Measurements from ENCODE around the gene RSBN1L. TPM values are rescaled to one million over a fixed set of nuclear protein-coding genes. Genes with fewer than 3 reads are reported as not detected.
"Not testable (repeated sequence)": the region's sequence is repeated elsewhere in the genome, so short reads cannot be mapped to it uniquely, and the experiment has no call there.

The RSBN1L gene
- total RNA-seq, 2 experiments from 2014 or later, result 24.5 to 27.4 TPM

DNA sequence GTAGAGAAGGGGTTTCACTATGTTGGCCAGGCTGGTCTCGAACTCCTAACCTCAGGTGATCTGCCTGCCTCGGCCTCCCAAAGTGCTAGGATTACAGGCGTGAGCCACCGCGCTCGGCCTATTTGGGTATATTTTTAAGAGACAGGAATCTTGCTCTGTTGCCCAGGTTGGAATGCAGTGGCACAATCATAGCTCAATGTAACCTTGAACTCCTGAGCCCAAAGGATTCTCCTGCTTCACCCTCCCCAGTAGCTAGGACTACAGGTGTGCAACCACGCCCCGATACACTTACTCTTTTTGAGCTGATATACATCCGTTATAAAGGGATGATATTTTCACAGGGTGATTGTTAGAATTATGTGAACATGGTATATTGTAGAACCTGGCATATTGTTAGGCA, 7.4 kb downstream of the RSBN1L start:
- ATAC-seq; H3K4me3 Mint-ChIP-seq; DNase-seq; POLR2A ChIA-PET; H3K27me3 Mint-ChIP-seq (ENCODE audit: low read depth); H3K9me3 Mint-ChIP-seq (ENCODE audit: insufficient read depth); H3K27ac Mint-ChIP-seq: not testable (repeated sequence)
- Mint-ChIP-seq H3K36me3 (ENCODE audit: low read depth) (peaks cover 35% of the 10 kb centered on the region), H3K4me1 (ENCODE audit: low read depth) (peaks cover 41% of the 10 kb centered on the region)
- CTCF ChIA-PET, result interaction anchor here (0.6 to 2.0 kb wide), 3 partner anchors 24 to 54 kb away, joined by 3 to 7 read pairs (median 3); no protein-coding TSS in a partner anchor

DNA sequence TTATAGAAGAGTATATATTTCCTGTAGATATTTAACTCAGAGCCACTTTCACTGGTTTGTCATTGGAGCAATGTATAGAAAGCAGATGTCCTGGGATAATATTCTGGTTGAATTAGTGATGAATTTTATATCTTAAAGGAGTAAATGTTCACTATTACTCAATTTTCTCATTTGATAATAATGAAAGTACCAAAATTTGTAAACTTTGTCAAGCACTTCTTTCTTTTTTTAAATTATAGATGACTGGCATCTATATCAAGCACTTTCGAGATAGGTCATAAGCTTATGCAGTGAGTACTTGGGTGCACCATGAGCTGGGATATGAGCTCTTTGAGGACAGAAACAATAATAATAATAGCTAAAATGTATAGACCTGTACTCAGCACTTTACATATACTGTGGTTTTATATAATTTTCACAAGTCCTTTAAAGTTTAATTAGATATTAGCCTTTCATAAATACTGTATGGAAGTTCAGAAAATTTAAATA, 11.3 kb downstream of the RSBN1L start:
- ChIA-PET CTCF (interaction anchor here (0.7 kb wide), 1 partner anchor 8 kb away, joined by 3 read pairs; no protein-coding TSS in a partner anchor), POLR2A (interaction anchor here (1.3 kb wide), 2 partner anchors 10 to 11 kb away, joined by 4 read pairs; partner anchors contain the start of gene RSBN1L)
- Mint-ChIP-seq H3K4me3 (no peak overlapping the region), H3K27ac (no peak overlapping the region), H3K27me3 (ENCODE audit: low read depth) (no peaks in the 10 kb centered on the region), H3K9me3 (ENCODE audit: insufficient read depth) (no peaks in the 10 kb centered on the region), H3K4me1 (ENCODE audit: low read depth) (peaks cover 24% of the 10 kb centered on the region), H3K36me3 (ENCODE audit: low read depth) (peaks cover 28% of the 10 kb centered on the region)
- no peak for DNase-seq
- ATAC-seq, result no peak

DNA sequence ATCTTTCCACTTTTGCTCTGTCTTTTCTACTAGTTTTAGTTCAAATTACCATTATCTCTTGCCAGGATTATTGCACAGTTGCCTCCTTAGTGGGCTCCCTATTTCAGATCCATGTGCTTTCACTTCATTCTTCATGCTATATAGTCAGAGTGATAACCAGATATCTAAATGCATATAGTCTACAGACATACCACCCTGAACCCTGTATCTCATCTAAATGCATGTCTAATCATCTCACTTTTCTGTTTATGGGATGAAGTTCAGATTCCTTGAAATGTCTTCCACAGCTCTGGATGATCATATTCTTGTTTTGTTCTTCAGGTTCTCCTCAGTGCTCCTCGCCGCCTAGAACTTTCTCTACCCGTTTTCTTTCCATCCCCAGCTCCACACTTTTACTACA, 13.8 kb downstream of the RSBN1L start:
- peaks cover 16% of the 10 kb centered on the region for H3K4me1 Mint-ChIP-seq (ENCODE audit: low read depth)
- no peak overlapping the region for H3K4me3 Mint-ChIP-seq
- no peak overlapping the region for H3K27ac Mint-ChIP-seq
- no peaks in the 10 kb centered on the region for H3K9me3 Mint-ChIP-seq (ENCODE audit: insufficient read depth)
- H3K36me3 Mint-ChIP-seq (ENCODE audit: low read depth), result peaks cover 26% of the 10 kb centered on the region
- DNase-seq, result no peak
- CTCF ChIA-PET, result interaction anchor here (1.1 to 1.3 kb wide), 2 partner anchors 50 to 51 kb away, joined by 3 read pairs; no protein-coding TSS in a partner anchor
- no peaks in the 10 kb centered on the region for H3K27me3 Mint-ChIP-seq (ENCODE audit: low read depth)
- ATAC-seq, result no peak
- POLR2A ChIA-PET, result no interaction called here

- no peak overlapping the region for H3K27ac Mint-ChIP-seq
- DNase-seq, result no peak
- H3K9me3 Mint-ChIP-seq (ENCODE audit: insufficient read depth), result no peaks in the 10 kb centered on the region
- peaks cover 27% of the 10 kb centered on the region for H3K36me3 Mint-ChIP-seq (ENCODE audit: low read depth)
- peaks cover 16% of the 10 kb centered on the region for H3K4me1 Mint-ChIP-seq (ENCODE audit: low read depth)
- ChIA-PET POLR2A (no interaction called here), CTCF (interaction anchor here (1.1 to 1.3 kb wide), 2 partner anchors 49 to 50 kb away, joined by 3 read pairs; no protein-coding TSS in a partner anchor)
- ATAC-seq, result no peak
- no peaks in the 10 kb centered on the region for H3K27me3 Mint-ChIP-seq (ENCODE audit: low read depth)
- H3K4me3 Mint-ChIP-seq, result no peak overlapping the region
Observed at GRCh38 chr7:77710861-77711260, 14.6 kb downstream of the RSBN1L start.

GRCh38 chr7:77714195-77714594, 17.9 kb downstream of the RSBN1L start:
- no peak overlapping the region for H3K4me3 Mint-ChIP-seq
- H3K4me1 Mint-ChIP-seq (ENCODE audit: low read depth), result peaks cover 13% of the 10 kb centered on the region
- H3K9me3 Mint-ChIP-seq (ENCODE audit: insufficient read depth), result no peaks in the 10 kb centered on the region
- peaks cover 26% of the 10 kb centered on the region for H3K36me3 Mint-ChIP-seq (ENCODE audit: low read depth)
- CTCF ChIA-PET, result interaction anchor here (1.6 kb wide), 1 partner anchor 56 kb away, joined by 3 read pairs; no protein-coding TSS in a partner anchor
- no peak overlapping the region for H3K27ac Mint-ChIP-seq
- no peak for ATAC-seq
- H3K27me3 Mint-ChIP-seq (ENCODE audit: low read depth), result no peaks in the 10 kb centered on the region
- no peak for DNase-seq
- POLR2A ChIA-PET, result no interaction called here

DNA sequence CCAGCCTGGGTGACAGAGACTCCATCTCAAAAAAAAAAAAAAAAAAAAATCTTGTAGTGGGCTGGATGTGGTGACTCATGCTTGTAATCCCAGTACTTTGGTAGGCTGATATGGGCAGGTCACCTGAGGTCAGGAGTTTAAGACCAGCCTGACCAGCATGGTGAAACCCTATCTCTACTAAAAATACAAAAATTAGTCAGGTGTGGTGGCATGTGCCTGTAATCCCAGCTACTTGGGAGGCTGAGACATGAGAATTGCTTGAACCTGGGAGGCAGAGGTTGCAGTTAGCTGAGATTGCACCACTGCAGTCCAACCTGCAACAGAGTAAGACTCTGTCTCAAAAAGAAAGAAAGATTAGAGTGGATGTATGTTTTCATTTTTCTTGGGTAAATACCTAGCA, 18.7 kb downstream of the RSBN1L start:
- DNase-seq; H3K27me3 Mint-ChIP-seq (ENCODE audit: low read depth); H3K27ac Mint-ChIP-seq; POLR2A ChIA-PET; H3K4me3 Mint-ChIP-seq; ATAC-seq; H3K9me3 Mint-ChIP-seq (ENCODE audit: insufficient read depth): not testable (repeated sequence)
- Mint-ChIP-seq H3K36me3 (ENCODE audit: low read depth) (peaks cover 25% of the 10 kb centered on the region), H3K4me1 (ENCODE audit: low read depth) (peaks cover 12% of the 10 kb centered on the region)
- CTCF ChIA-PET, result interaction anchor here (1.6 kb wide), 1 partner anchor 57 kb away, joined by 3 read pairs; no protein-coding TSS in a partner anchor

DNA sequence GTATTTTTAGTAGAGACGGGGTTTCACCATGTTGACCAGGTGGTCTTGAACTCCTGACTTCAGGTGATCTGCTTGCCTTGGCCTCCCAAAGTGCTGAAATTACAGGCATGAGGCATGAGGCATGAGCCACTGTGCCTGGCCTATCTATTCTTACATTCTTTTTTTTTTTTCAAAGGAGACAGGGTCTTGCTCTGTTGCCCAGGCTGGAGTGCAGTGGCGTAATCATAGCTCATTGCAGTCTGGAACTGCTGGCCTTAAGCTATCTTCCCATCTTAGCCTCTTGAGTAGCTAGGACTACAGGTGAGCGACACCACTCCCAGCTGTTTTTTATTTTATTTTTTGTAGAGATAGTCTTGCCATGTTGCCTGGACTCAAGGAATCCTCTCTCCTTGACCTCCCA, 20.5 kb downstream of the RSBN1L start:
- DNase-seq (no peak), ATAC-seq (no peak)
- Mint-ChIP-seq H3K9me3 (ENCODE audit: insufficient read depth) (no peaks in the 10 kb centered on the region), H3K27me3 (ENCODE audit: low read depth) (no peaks in the 10 kb centered on the region), H3K27ac (no peak overlapping the region), H3K4me3 (no peak overlapping the region), H3K36me3 (ENCODE audit: low read depth) (peaks cover 16% of the 10 kb centered on the region), H3K4me1 (ENCODE audit: low read depth) (peaks cover 9% of the 10 kb centered on the region)
- ChIA-PET CTCF (no interaction called here), POLR2A (interaction anchor here (1.3 kb wide), 1 partner anchor 20 kb away, joined by 4 read pairs; the partner anchor contains the start of gene RSBN1L)

DNA sequence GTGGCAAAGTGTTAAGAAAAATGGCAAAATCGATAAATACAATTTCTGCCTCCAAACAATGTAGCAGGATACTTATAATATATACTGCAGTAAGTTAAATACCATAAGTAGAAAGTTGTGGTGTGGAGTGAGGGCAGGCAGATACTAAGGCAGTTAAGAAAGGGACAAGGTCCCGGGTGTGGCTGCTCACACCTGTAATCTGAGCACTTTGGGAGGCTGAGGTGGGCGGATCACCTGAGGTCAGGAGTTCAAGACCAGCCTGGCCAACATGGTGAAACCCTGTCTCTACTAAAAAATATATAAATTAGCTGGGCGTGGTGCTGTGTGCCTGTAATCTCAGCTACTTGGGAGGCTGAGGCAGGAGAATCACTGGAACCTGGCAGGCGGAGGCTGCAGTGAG, 21.3 kb downstream of the RSBN1L start:
- H3K27me3 Mint-ChIP-seq (ENCODE audit: low read depth); H3K9me3 Mint-ChIP-seq (ENCODE audit: insufficient read depth): not testable (repeated sequence)

GRCh38 chr7:77727527-77727926, 31.3 kb downstream of the RSBN1L start:
- Mint-ChIP-seq H3K4me1 (ENCODE audit: low read depth) (peaks cover 12% of the 10 kb centered on the region), H3K36me3 (ENCODE audit: low read depth) (peaks cover 7% of the 10 kb centered on the region), H3K27me3 (ENCODE audit: low read depth) (no peaks in the 10 kb centered on the region), H3K9me3 (ENCODE audit: insufficient read depth) (no peaks in the 10 kb centered on the region), H3K4me3 (no peak overlapping the region), H3K27ac (no peak overlapping the region)
- POLR2A ChIA-PET, result no interaction called here
- DNase-seq (no peak), ATAC-seq (no peak)
- CTCF ChIA-PET, result interaction anchor here (0.9 to 1.2 kb wide), 3 partner anchors 24 to 69 kb away, joined by 3 to 4 read pairs (median 3); no protein-coding TSS in a partner anchor

More for the DNA sequence above, 21.3 kb downstream of the RSBN1L start:
- H3K36me3 Mint-ChIP-seq (ENCODE audit: low read depth), result peaks cover 14% of the 10 kb centered on the region
- H3K4me1 Mint-ChIP-seq (ENCODE audit: low read depth); H3K4me3 Mint-ChIP-seq; CTCF ChIA-PET; POLR2A ChIA-PET; DNase-seq; H3K27ac Mint-ChIP-seq; ATAC-seq: not testable (repeated sequence)

- H3K9me3 Mint-ChIP-seq (ENCODE audit: insufficient read depth), result no peaks in the 10 kb centered on the region
- DNase-seq (no peak), ATAC-seq (no peak)
- H3K4me1 Mint-ChIP-seq (ENCODE audit: low read depth), result peaks cover 14% of the 10 kb centered on the region
- H3K4me3 Mint-ChIP-seq, result no peak overlapping the region
- peaks cover 9% of the 10 kb centered on the region for H3K36me3 Mint-ChIP-seq (ENCODE audit: low read depth)
- POLR2A ChIA-PET, result no interaction called here
- no peak overlapping the region for H3K27ac Mint-ChIP-seq
- CTCF ChIA-PET, result interaction anchor here (0.9 to 2.2 kb wide), 5 partner anchors 23 to 70 kb away, joined by 3 to 9 read pairs (median 3); no protein-coding TSS in a partner anchor
- H3K27me3 Mint-ChIP-seq (ENCODE audit: low read depth), result no peaks in the 10 kb centered on the region
Observed at GRCh38 chr7:77727936-77728701, 31.9 kb downstream of the RSBN1L start.

GRCh38 chr7:77729574-77730348, 33.5 kb downstream of the RSBN1L start:
- DNase-seq (no peak), ATAC-seq (no peak)
- Mint-ChIP-seq H3K4me1 (ENCODE audit: low read depth) (peaks cover 16% of the 10 kb centered on the region), H3K27ac (no peak overlapping the region), H3K27me3 (ENCODE audit: low read depth) (no peaks in the 10 kb centered on the region), H3K36me3 (ENCODE audit: low read depth) (peaks cover 9% of the 10 kb centered on the region), H3K4me3 (no peak overlapping the region), H3K9me3 (ENCODE audit: insufficient read depth) (no peaks in the 10 kb centered on the region)
- CTCF ChIA-PET, result interaction anchor here (1.3 to 2.2 kb wide), 3 partner anchors 30 to 78 kb away, joined by 4 to 9 read pairs (median 4); no protein-coding TSS in a partner anchor
- POLR2A ChIA-PET, result interaction anchor here (0.6 kb wide), 1 partner anchor 29 kb away, joined by 3 read pairs; no protein-coding TSS in a partner anchor

Measured in activated CD8-positive, alpha-beta T cell treated with anti-CD3 and anti-CD28 coated beads, Interleukin-2, amount 10 ng/mL, durations not matched to agents 7 days and 5 days (primary cell).